SK-N-SH treated with all-trans-retinoic acid at 6 μM for 48 hours (cell line): ENCODE measurements around the gene LRRC9.
A peak's percentile ranks its signal among the peaks of the same experiment; 100 is the strongest.

Experiments
- ATAC-seq: fragments of 200-7000 bp; cut with Tn5 transposase; 3 replicates; pipeline ENCODE4 v1.9.1; 2020; ENCODE audit warnings: mild to moderate bottlenecking, moderate library complexity
- ARNTL ChIP-seq: fragments of 450-650 bp; formaldehyde crosslinking; IDR thresholded peaks from 2 replicates; pipeline ENCODE4 v1.5.0; 2020; ENCODE audit warnings: low read depth, mild to moderate bottlenecking, moderate library complexity, borderline replicate concordance
- BACH2 ChIP-seq: fragments of 250-450 bp; sonication (Bioruptor Pico); IDR thresholded peaks from 2 replicates; pipeline ENCODE4 v1.9.0; 2021; ENCODE audit warnings: mild to moderate bottlenecking, borderline replicate concordance
- CSDC2 ChIP-seq: fragments of 250-450 bp; sonication (Bioruptor Pico); IDR thresholded peaks from 2 replicates; pipeline ENCODE4 v1.5.0; 2020; ENCODE audit warnings: mild to moderate bottlenecking, moderate library complexity
- CSRNP3 ChIP-seq: fragments of 250-450 bp; sonication (Bioruptor Pico); IDR thresholded peaks from 2 replicates; pipeline ENCODE4 v1.5.1; 2021; ENCODE audit warnings: mild to moderate bottlenecking, moderate library complexity
- ESRRG ChIP-seq: fragments of 250-450 bp; sonication (Bioruptor Pico); IDR thresholded peaks from 2 replicates; pipeline ENCODE4 v1.6.1; 2021; ENCODE audit warnings: mild to moderate bottlenecking
- GLIS3 ChIP-seq: fragments of 250-450 bp; sonication (Bioruptor Pico); IDR thresholded peaks from 2 replicates; pipeline ENCODE4 v1.5.0; 2020; ENCODE audit warnings: mild to moderate bottlenecking, moderate library complexity
- ISL1 ChIP-seq: fragments of 250-450 bp; sonication (Bioruptor Pico); IDR thresholded peaks from 2 replicates; pipeline ENCODE4 v2.1.2; 2022; ENCODE audit warnings: mild to moderate bottlenecking, moderate library complexity
- OSR1 ChIP-seq: fragments of 250-450 bp; sonication (Bioruptor Pico); IDR thresholded peaks from 2 replicates; pipeline ENCODE4 v1.8.0; 2022; ENCODE audit warnings: moderate library complexity, mild to moderate bottlenecking, inconsistent platforms
- PATZ1 ChIP-seq: fragments of 250-450 bp; sonication (Bioruptor Pico); IDR thresholded peaks from 2 replicates; pipeline ENCODE4 v1.8.0; 2020; ENCODE audit warnings: mild to moderate bottlenecking, moderate library complexity, borderline replicate concordance
- POU6F1 ChIP-seq: fragments of 250-450 bp; sonication (Bioruptor Pico); IDR thresholded peaks from 2 replicates; pipeline ENCODE4 v1.8.0; 2021; ENCODE audit warnings: low read depth, mild to moderate bottlenecking, moderate library complexity, borderline replicate concordance
- PPARA ChIP-seq: fragments of 250-450 bp; sonication (Bioruptor Pico); IDR thresholded peaks from 2 replicates; pipeline ENCODE4 v1.5.0; 2020; ENCODE audit warnings: mild to moderate bottlenecking, borderline replicate concordance
- RARB ChIP-seq: fragments of 250-450 bp; sonication (Bioruptor Pico); IDR thresholded peaks from 2 replicates; pipeline ENCODE4 v1.8.0; 2021; ENCODE audit warnings: mild to moderate bottlenecking, moderate library complexity
- SNAI2 ChIP-seq: fragments of 250-450 bp; sonication (Bioruptor Pico); IDR thresholded peaks from 2 replicates; pipeline ENCODE4 v1.5.0; 2020; ENCODE audit warnings: mild to moderate bottlenecking, moderate library complexity
- TCF4 ChIP-seq: fragments of 250-450 bp; sonication (Bioruptor Pico); IDR thresholded peaks from 2 replicates; pipeline ENCODE4 v1.8.0; 2021; ENCODE audit warnings: mild to moderate bottlenecking, moderate library complexity, borderline replicate concordance
- TOX ChIP-seq: fragments of 250-450 bp; sonication (Bioruptor Pico); IDR thresholded peaks from 2 replicates; pipeline ENCODE4 v1.8.0; 2021; ENCODE audit warnings: mild to moderate bottlenecking, moderate library complexity, borderline replicate concordance
- TSHZ2 ChIP-seq: fragments of 250-450 bp; sonication (Bioruptor Pico); IDR thresholded peaks from 2 replicates; pipeline ENCODE4 v1.5.0; 2020; ENCODE audit warnings: mild to moderate bottlenecking, moderate library complexity
- ZC3H10 ChIP-seq: fragments of 250-450 bp; sonication (Bioruptor Pico); IDR thresholded peaks from 2 replicates; pipeline ENCODE4 v1.5.1; 2021; ENCODE audit warnings: mild to moderate bottlenecking, moderate library complexity
- ZFP3 ChIP-seq: fragments of 250-450 bp; sonication (Bioruptor Pico); IDR thresholded peaks from 2 replicates; pipeline ENCODE4 v1.5.0; 2020; ENCODE audit warnings: mild to moderate bottlenecking, moderate library complexity
- ZFP30 ChIP-seq: fragments of 450-650 bp; formaldehyde crosslinking; IDR thresholded peaks from 2 replicates; pipeline ENCODE4 v1.5.0; 2022; ENCODE audit warnings: mild to moderate bottlenecking, moderate library complexity
- ZNF565 ChIP-seq: fragments of 450-650 bp; formaldehyde crosslinking; conservative IDR thresholded peaks from 2 replicates; pipeline ENCODE4 v1.5.0; 2020; ENCODE audit warnings: low read depth, mild to moderate bottlenecking, moderate library complexity
- ZNF8 ChIP-seq: fragments of 450-650 bp; formaldehyde crosslinking; IDR thresholded peaks from 2 replicates; pipeline ENCODE4 v1.5.0; 2020; ENCODE audit warnings: mild to moderate bottlenecking, moderate library complexity

Gene LRRC9

GRCh38 chr14:60092526-60092920 is 172.6 kb downstream of the LRRC9 start:
- TF ChIP-seq TCF4 (CRISPR knock-in tag) (no peak), CSDC2 (no peak), BACH2 (no peak), PATZ1 (no peak), ARNTL (no peak), POU6F1 (CRISPR knock-in tag) (no peak), PPARA (CRISPR knock-in tag) (no peak), ZFP30 (CRISPR knock-in tag) (no peak), TSHZ2 (CRISPR knock-in tag) (no peak)
- peak; percentile 52 for ATAC-seq

- TF ChIP-seq CSDC2: no peak
- no peak for TF ChIP-seq ZNF8
- ATAC-seq: no peak
Observed at GRCh38 chr14:60093080-60093479, 173.1 kb downstream of the LRRC9 start.

- no peak for TF ChIP-seq ZFP30 (CRISPR knock-in tag)
- TF ChIP-seq OSR1 (CRISPR knock-in tag): no peak
- TF ChIP-seq ARNTL: no peak
- no peak for TF ChIP-seq POU6F1 (CRISPR knock-in tag)
- no peak for TF ChIP-seq TSHZ2 (CRISPR knock-in tag)
- no peak for TF ChIP-seq CSRNP3 (CRISPR knock-in tag)
- TF ChIP-seq ZC3H10 (CRISPR knock-in tag): no peak
- TF ChIP-seq SNAI2: no peak
- TF ChIP-seq ZNF8: no peak
- no peak for TF ChIP-seq GLIS3
- TF ChIP-seq ZFP3 (CRISPR knock-in tag): no peak
- TF ChIP-seq PATZ1: no peak
- TF ChIP-seq RARB (CRISPR knock-in tag): no peak
- TF ChIP-seq ESRRG: no peak
- no peak for TF ChIP-seq TOX (CRISPR knock-in tag)
- TF ChIP-seq ISL1 (CRISPR knock-in tag): no peak
- no peak for TF ChIP-seq BACH2
- TF ChIP-seq ZNF565 (CRISPR knock-in tag): no peak
- no peak for ATAC-seq
Observed at GRCh38 chr14:60093606-60094005, 173.7 kb downstream of the LRRC9 start.
